SK-N-MC (cell line): ENCODE data around the gene CCK.

ENCODE experiments used
- EZH2 ChIP-seq: fragments of 200-600 bp; sonication (generic); IDR thresholded peaks from one replicate; pipeline ENCODE4 v1.6.1; 2017; ENCODE audit warnings: antibody characterized with exemption
- POLR2AphosphoS5 ChIP-seq: IDR thresholded peaks from 2 replicates; pipeline ENCODE4 v1.6.1; 2012; ENCODE audit warnings: mild to moderate bottlenecking, low read depth, low read length, borderline replicate concordance

GRCh38 chr3:42292009-42292408, 26.0 kb upstream of the CCK start:
- no peak for TF ChIP-seq POLR2AphosphoS5
- no peak for TF ChIP-seq EZH2
